HepG2 (cell line): Measurements from ENCODE around the gene PRKAG1. TPM values are rescaled to one million over a fixed set of nuclear protein-coding genes. Genes with fewer than 3 reads are reported as not detected.

Source experiments
- FLYWCH1 ChIP-seq: sonication (generic); formaldehyde crosslinking; IDR thresholded peaks from 2 replicates; pipeline ENCODE4 v1.8.1; 2023; ENCODE audit warnings: mild to moderate bottlenecking, missing genetic modification reagents
- GATAD1 ChIP-seq: IDR thresholded peaks from 2 replicates; pipeline ENCODE4 v1.6.1; 2016; ENCODE audit warnings: missing genetic modification reagents, missing compliant biosample characterization
- KDM3A ChIP-seq: IDR thresholded peaks from 2 replicates; pipeline ENCODE4 v1.6.1; 2018; ENCODE audit warnings: low read depth, missing compliant biosample characterization
- KMT2A ChIP-seq: sonication (generic); formaldehyde crosslinking; IDR thresholded peaks from 2 replicates; pipeline ENCODE4 v1.4.0; 2020; ENCODE audit warnings: missing genetic modification reagents
- PCBP2 ChIP-seq: fragments of 200-400 bp; formaldehyde crosslinking; optimal IDR thresholded peaks from 2 replicates; pipeline ENCODE3; 2018; ENCODE audit warnings: low read length, low read depth; ENCODE audit not compliant: poor library complexity, severe bottlenecking
- PHB2 ChIP-seq: fragments of 450-650 bp; IDR thresholded peaks from 2 replicates; pipeline ENCODE4 v1.6.1; 2018; ENCODE audit not compliant: partially characterized antibody
- PLRG1 ChIP-seq: fragments of 450-650 bp; conservative IDR thresholded peaks from 2 replicates; pipeline ENCODE4 v1.6.1; 2016
- TOE1 ChIP-seq: sonication (generic); formaldehyde crosslinking; IDR thresholded peaks from 2 replicates; pipeline ENCODE4 v1.4.0; 2020; ENCODE audit warnings: mild to moderate bottlenecking, missing genetic modification reagents
- ZNF335 ChIP-seq: sonication (generic); formaldehyde crosslinking; IDR thresholded peaks from 2 replicates; pipeline ENCODE4 v1.4.0; 2020; ENCODE audit warnings: missing genetic modification reagents
- ZNF879 ChIP-seq: sonication (generic); formaldehyde crosslinking; IDR thresholded peaks from 2 replicates; pipeline ENCODE4 v1.8.1; 2023; ENCODE audit warnings: missing genetic modification reagents
- polyA plus RNA-seq, 8 experiments: library from polyadenylated mRNA; depleted of rRNA in 3 of 8; stranded (reverse) in 7 of 8; unstranded in 1 of 8; fragments of >200 nt; fragmentation: Illumina TruSeq in 4 of 8; extraction: Trizol in 4 of 8; gene quantifications; 2 replicates each; pipeline versions ENCODE4 v1.2.1 to v1.2.3, GENCODE V29; 2011 to 2016; ENCODE audit warnings: low read depth in 4 of 8, missing spikeins in 1 of 8, mixed read lengths in 1 of 8; ENCODE audit not compliant: insufficient read depth in 1 of 8
- total RNA-seq, 5 experiments: library from RNA; depleted of rRNA; stranded (reverse); fragments of >200 nt; fragmentation: Illumina TruSeq; extraction: Trizol; gene quantifications; 2 replicates each; pipeline ENCODE4 v1.2.3, GENCODE V29; 2016; ENCODE audit warnings: low read depth in 1 of 5
- TF ChIP-seq, protein P1 (sequence below): sonication (generic); formaldehyde crosslinking; IDR thresholded peaks from 2 replicates; pipeline ENCODE4 v1.9.0; 2021; ENCODE audit warnings: missing genetic modification reagents, borderline replicate concordance
- TF ChIP-seq, protein P2 (sequence below): sonication (generic); formaldehyde crosslinking; IDR thresholded peaks from 2 replicates; pipeline ENCODE4 v1.4.0; 2020; ENCODE audit warnings: missing genetic modification reagents
- TF ChIP-seq, protein P3 (sequence below): sonication (generic); formaldehyde crosslinking; IDR thresholded peaks from 2 replicates; pipeline ENCODE4 v1.4.0; 2020; ENCODE audit warnings: missing genetic modification reagents
- TF ChIP-seq, protein P4 (sequence below), 2 experiments: sonication (generic) in 1 of 2; formaldehyde crosslinking in 1 of 2; IDR thresholded peaks; 2 replicates each; pipeline versions ENCODE4 v1.4.0 to v1.6.1; 2016 to 2020; ENCODE audit warnings: borderline replicate concordance in 1 of 2, low read depth in 1 of 2, mild to moderate bottlenecking in 1 of 2, missing genetic modification reagents in 1 of 2

The PRKAG1 gene
- total and polyA plus RNA-seq, 2 of the 13 experiments (the other 11 are each of a cell fraction or from before 2014, with no cell fraction given) = 26.1 to 32.8 TPM

DNA sequence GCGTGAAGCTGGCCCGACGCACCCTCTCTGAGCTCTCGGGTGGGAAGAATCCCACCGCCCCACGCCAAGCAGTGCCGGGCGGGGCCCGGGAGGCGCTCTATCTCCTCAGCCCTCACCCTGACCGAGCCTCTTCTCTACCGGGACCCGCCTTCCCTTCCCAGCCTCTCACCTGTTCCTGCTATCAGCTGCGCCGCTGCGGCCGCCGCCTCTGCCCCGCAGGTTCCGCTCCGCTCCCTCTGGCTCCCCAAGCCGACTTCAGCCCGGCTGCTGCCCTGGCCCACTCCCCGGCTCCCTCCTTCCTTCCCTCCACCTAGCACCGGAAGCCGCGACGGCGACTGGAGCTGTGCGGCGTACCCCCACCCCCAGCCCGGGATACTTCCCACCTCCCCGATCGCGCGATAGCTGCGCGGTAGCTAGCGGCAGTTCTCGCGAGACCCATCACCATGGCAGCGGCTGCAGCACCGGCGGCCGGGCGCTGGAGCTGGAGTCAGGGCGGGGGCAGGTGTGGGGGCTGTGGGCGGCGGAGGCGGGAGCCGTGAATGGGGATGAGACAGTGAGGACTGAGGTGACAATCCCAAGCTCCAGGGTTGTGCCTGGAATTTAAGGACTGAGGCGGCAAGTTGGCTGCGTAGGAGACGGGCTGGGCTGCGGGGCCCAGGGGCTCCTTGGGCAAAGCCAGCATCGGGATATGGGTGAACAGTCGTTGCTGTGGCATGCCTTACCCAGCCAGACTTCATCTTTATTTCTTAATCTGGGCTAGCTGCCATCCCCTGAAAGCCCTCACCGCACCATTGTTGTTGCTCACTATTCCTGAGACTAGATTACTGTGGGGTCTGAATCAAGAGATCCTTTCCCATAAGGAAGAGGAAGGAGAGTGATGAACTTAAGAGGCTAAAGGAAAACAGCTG is 61.2 kb downstream of the PRKAG1 start, which contains the start of gene ARF3 (continued):
- TF ChIP-seq, protein P1, sequence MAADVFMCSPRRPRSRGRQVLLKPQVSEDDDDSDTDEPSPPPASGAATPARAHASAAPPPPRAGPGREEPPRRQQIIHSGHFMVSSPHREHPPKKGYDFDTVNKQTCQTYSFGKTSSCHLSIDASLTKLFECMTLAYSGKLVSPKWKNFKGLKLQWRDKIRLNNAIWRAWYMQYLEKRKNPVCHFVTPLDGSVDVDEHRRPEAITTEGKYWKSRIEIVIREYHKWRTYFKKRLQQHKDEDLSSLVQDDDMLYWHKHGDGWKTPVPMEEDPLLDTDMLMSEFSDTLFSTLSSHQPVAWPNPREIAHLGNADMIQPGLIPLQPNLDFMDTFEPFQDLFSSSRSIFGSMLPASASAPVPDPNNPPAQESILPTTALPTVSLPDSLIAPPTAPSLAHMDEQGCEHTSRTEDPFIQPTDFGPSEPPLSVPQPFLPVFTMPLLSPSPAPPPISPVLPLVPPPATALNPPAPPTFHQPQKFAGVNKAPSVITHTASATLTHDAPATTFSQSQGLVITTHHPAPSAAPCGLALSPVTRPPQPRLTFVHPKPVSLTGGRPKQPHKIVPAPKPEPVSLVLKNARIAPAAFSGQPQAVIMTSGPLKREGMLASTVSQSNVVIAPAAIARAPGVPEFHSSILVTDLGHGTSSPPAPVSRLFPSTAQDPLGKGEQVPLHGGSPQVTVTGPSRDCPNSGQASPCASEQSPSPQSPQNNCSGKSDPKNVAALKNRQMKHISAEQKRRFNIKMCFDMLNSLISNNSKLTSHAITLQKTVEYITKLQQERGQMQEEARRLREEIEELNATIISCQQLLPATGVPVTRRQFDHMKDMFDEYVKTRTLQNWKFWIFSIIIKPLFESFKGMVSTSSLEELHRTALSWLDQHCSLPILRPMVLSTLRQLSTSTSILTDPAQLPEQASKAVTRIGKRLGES (CRISPR knock-in tag) = no peak
- TF ChIP-seq GATAD1 (CRISPR knock-in tag) (peak; percentile 86), PLRG1 (no peak), ZNF879 (CRISPR knock-in tag) (no peak), KDM3A (CRISPR knock-in tag) (0 out of 2 replicates have a peak, but pooled peaks have one; percentile 25), ZNF335 (CRISPR knock-in tag) (no peak), TOE1 (no peak), KMT2A (no peak; the same call in 1 of the 2 replicates), PCBP2 (no peak), FLYWCH1 (no peak), PHB2 (no peak)
- TF ChIP-seq, protein P2, sequence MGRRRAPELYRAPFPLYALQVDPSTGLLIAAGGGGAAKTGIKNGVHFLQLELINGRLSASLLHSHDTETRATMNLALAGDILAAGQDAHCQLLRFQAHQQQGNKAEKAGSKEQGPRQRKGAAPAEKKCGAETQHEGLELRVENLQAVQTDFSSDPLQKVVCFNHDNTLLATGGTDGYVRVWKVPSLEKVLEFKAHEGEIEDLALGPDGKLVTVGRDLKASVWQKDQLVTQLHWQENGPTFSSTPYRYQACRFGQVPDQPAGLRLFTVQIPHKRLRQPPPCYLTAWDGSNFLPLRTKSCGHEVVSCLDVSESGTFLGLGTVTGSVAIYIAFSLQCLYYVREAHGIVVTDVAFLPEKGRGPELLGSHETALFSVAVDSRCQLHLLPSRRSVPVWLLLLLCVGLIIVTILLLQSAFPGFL = no peak
- TF ChIP-seq, protein P3, sequence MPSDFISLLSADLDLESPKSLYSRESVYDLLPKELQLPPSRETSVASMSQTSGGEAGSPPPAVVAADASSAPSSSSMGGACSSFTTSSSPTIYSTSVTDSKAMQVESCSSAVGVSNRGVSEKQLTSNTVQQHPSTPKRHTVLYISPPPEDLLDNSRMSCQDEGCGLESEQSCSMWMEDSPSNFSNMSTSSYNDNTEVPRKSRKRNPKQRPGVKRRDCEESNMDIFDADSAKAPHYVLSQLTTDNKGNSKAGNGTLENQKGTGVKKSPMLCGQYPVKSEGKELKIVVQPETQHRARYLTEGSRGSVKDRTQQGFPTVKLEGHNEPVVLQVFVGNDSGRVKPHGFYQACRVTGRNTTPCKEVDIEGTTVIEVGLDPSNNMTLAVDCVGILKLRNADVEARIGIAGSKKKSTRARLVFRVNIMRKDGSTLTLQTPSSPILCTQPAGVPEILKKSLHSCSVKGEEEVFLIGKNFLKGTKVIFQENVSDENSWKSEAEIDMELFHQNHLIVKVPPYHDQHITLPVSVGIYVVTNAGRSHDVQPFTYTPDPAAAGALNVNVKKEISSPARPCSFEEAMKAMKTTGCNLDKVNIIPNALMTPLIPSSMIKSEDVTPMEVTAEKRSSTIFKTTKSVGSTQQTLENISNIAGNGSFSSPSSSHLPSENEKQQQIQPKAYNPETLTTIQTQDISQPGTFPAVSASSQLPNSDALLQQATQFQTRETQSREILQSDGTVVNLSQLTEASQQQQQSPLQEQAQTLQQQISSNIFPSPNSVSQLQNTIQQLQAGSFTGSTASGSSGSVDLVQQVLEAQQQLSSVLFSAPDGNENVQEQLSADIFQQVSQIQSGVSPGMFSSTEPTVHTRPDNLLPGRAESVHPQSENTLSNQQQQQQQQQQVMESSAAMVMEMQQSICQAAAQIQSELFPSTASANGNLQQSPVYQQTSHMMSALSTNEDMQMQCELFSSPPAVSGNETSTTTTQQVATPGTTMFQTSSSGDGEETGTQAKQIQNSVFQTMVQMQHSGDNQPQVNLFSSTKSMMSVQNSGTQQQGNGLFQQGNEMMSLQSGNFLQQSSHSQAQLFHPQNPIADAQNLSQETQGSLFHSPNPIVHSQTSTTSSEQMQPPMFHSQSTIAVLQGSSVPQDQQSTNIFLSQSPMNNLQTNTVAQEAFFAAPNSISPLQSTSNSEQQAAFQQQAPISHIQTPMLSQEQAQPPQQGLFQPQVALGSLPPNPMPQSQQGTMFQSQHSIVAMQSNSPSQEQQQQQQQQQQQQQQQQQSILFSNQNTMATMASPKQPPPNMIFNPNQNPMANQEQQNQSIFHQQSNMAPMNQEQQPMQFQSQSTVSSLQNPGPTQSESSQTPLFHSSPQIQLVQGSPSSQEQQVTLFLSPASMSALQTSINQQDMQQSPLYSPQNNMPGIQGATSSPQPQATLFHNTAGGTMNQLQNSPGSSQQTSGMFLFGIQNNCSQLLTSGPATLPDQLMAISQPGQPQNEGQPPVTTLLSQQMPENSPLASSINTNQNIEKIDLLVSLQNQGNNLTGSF (CRISPR knock-in tag) = no peak
- TF ChIP-seq, protein P4, sequence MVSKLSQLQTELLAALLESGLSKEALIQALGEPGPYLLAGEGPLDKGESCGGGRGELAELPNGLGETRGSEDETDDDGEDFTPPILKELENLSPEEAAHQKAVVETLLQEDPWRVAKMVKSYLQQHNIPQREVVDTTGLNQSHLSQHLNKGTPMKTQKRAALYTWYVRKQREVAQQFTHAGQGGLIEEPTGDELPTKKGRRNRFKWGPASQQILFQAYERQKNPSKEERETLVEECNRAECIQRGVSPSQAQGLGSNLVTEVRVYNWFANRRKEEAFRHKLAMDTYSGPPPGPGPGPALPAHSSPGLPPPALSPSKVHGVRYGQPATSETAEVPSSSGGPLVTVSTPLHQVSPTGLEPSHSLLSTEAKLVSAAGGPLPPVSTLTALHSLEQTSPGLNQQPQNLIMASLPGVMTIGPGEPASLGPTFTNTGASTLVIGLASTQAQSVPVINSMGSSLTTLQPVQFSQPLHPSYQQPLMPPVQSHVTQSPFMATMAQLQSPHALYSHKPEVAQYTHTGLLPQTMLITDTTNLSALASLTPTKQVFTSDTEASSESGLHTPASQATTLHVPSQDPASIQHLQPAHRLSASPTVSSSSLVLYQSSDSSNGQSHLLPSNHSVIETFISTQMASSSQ (IDR thresholded peaks at IDR 0.05; ENCODE audit: low read depth) = no peak
- TF ChIP-seq, protein P4 (CRISPR knock-in tag; IDR thresholded peaks at IDR 0.05; ENCODE audit: borderline replicate concordance) = peak; percentile 64; the same call in 1 of the 2 replicates
